A549 treated with Hydrocortisone at 1 μM for 4 hours (cell line): ENCODE results near the gene LRRTM3. TPM values are rescaled to one million over a fixed set of nuclear protein-coding genes. Genes with fewer than 3 reads are reported as not detected.

ENCODE experiments used
- total RNA-seq: library from RNA; stranded (reverse); fragments of 200-300 nt; extraction: Qiagen RNA extraction; gene quantifications from 5 replicates; pipeline ENCODE4 v1.2.3, GENCODE V29; 2022

The LRRTM3 gene
- total RNA-seq: not detected in 5 replicates

DNA sequence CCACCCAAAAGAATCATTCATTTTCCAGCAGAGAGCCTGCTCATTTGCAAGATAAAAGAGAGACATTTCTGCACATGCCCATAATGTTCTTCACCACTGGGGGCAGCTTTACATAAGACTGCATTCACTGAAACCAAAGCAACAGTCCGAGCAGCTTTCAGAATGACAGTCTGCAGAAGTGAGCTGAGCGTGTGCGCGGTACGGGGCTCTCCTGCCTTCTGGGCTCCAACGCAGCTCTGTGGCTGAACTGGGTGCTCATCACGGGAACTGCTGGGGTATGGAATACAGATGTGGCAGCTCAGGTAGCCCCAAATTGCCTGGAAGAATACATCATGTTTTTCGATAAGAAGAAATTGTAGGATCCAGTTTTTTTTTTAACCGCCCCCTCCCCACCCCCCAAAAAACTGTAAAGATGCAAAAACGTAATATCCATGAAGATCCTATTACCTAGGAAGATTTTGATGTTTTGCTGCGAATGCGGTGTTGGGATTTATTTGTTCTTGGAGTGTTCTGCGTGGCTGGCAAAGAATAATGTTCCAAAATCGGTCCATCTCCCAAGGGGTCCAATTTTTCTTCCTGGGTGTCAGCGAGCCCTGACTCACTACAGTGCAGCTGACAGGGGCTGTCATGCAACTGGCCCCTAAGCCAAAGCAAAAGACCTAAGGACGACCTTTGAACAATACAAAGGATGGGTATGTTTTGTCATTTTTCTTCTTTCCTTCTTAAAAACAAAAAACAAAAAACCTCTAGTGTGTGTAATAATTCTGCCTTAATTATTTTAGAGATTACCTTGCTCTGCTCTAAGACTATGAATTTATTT is at the start of gene LRRTM3:
Gene LRRTM3, plus strand, starts transcription at position 141 of the 820 bp plus-strand sequence.

